ENCODE data around the gene SLIT3. TPM values are rescaled to one million over a fixed set of nuclear protein-coding genes. Genes with fewer than 3 reads are reported as not detected.

SLIT3 gene
- total RNA-seq, 1 donor from 2014 or later: 3.1 TPM

- H3K4me3 ChIP-seq (ENCODE audit: low read depth, low read length): no peak overlapping the region
- TF ChIP-seq, protein P1, sequence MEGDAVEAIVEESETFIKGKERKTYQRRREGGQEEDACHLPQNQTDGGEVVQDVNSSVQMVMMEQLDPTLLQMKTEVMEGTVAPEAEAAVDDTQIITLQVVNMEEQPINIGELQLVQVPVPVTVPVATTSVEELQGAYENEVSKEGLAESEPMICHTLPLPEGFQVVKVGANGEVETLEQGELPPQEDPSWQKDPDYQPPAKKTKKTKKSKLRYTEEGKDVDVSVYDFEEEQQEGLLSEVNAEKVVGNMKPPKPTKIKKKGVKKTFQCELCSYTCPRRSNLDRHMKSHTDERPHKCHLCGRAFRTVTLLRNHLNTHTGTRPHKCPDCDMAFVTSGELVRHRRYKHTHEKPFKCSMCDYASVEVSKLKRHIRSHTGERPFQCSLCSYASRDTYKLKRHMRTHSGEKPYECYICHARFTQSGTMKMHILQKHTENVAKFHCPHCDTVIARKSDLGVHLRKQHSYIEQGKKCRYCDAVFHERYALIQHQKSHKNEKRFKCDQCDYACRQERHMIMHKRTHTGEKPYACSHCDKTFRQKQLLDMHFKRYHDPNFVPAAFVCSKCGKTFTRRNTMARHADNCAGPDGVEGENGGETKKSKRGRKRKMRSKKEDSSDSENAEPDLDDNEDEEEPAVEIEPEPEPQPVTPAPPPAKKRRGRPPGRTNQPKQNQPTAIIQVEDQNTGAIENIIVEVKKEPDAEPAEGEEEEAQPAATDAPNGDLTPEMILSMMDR (conservative IDR thresholded peaks at IDR 0.05; ENCODE audit: low read depth, low read length): no peak
These were observed 592.9 kb downstream of the SLIT3 start for GRCh38 chr5:168707716-168708695.

DNA sequence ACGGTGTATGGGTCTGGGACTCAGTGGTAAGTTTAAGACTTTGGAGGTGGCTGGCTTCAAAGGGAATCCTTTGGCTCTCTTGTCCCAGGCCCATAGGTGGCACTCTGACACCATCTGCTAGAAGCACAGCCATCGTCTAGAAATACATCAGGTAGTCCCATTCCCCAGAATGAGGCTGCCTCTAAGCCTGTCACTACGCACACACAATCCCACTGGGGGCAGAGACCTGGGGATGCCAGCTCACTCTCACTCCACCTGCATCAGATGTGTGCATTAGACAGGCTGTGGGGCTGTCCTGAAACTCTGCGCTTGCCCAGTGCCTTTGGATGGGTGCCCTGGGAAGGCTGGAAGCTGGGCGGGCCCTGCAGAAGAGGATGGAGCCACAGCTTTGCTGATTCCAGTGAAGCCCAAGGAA is 594.3 kb downstream of the SLIT3 start:
- TF ChIP-seq, protein P1 (conservative IDR thresholded peaks at IDR 0.05; ENCODE audit: low read depth, low read length): peak; percentile 88
- H3K4me3 ChIP-seq (ENCODE audit: low read depth, low read length): no peak overlapping the region
- DNase-seq (ENCODE audit: low read depth): no peak

More at GRCh38 chr5:168707716-168708695, 592.9 kb downstream of the SLIT3 start:
- DNase-seq (ENCODE audit: low read depth): no peak

DNA sequence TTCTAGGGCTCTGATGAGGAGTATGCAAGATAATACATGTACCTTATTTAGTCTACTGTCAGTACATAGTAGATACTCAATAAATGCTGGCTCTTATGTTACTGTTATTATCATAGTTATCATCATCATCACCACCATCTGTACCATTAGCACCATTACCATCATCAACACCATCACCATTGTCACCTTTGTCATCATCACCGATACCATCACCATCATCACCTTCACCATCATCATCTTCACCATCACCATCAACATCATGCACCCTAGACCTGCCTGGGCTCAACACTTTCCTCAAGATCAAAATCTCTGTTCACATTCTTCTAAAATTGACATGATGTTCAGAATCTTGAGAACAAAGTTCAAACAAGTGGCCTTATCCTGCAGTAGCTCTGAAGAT is 595.6 kb downstream of the SLIT3 start:
- no peak for DNase-seq (ENCODE audit: low read depth)
- TF ChIP-seq, protein P1 (conservative IDR thresholded peaks at IDR 0.05; ENCODE audit: low read depth, low read length): no peak
- no peak overlapping the region for H3K4me3 ChIP-seq (ENCODE audit: low read depth, low read length)

- no peak overlapping the region for H3K4me3 ChIP-seq (ENCODE audit: low read depth, low read length)
- TF ChIP-seq, protein P1 (conservative IDR thresholded peaks at IDR 0.05; ENCODE audit: low read depth, low read length): no peak
- DNase-seq (ENCODE audit: low read depth): no peak
These were observed 598.4 kb downstream of the SLIT3 start for GRCh38 chr5:168702511-168702910.

DNA sequence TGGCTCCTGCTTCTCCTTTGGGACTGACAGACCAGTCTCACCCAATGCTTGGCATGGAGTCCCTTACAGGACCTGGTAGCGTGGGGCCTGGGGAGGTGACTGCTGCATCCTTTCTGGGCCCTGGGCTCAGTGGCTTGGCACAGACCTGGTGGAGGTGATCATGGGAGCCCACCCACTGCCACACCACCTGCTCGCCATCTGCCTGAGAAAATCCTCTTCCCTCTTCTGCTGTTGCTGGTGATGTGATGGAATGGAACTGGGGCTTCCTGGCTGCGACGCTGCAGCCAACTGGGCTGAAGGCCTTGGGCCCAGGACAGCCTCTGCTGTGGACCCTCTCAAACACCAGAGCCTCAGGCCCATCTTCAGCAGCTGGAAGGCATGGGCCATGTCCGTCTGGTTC is 599.3 kb downstream of the SLIT3 start:
- no peak for DNase-seq (ENCODE audit: low read depth)
- TF ChIP-seq, protein P1 (conservative IDR thresholded peaks at IDR 0.05; ENCODE audit: low read depth, low read length): no peak
- no peak overlapping the region for H3K4me3 ChIP-seq (ENCODE audit: low read depth, low read length)

DNA sequence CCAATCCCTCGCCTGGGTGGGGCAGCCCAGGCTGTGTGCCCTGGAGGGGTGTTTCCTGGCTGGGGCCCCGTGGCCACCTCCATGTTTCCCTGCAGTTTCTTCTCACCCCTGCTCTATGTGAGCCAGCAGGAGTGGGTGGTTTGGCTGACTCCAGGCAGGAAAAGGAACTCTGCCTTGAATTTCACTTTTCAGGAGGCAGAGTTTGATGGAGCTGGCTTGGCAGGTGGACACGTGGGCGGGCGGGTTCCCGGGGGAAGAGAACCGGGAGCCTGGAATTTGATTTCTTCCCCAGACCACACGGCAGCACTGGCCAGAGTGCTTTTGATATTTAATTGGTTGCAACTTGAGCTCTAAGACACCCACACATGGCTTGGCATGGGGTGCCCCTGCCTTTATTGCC is 601.9 kb downstream of the SLIT3 start:
- no peak overlapping the region for H3K4me3 ChIP-seq (ENCODE audit: low read depth, low read length)
- no peak for DNase-seq (ENCODE audit: low read depth)
- TF ChIP-seq, protein P1 (conservative IDR thresholded peaks at IDR 0.05; ENCODE audit: low read depth, low read length): no peak
